Sigmoid colon (tissue), 4 donors: ENCODE data around the gene RRP1.

Source experiments
- CTCF ChIP-seq, 4 experiments: fragments of 450-650 bp in 3 of 4; fragments of 200-600 bp in 1 of 4; IDR thresholded peaks; one replicate each; pipeline ENCODE4 v1.5.1; 2016 to 2019; ENCODE audit warnings: antibody characterized with exemption in 4 of 4, mild to moderate bottlenecking in 3 of 4, moderate library complexity in 2 of 4
- EP300 ChIP-seq, 4 donors: sonication (generic); formaldehyde crosslinking; IDR thresholded peaks; one replicate each; pipeline ENCODE4 v1.6.1; 2017; ENCODE audit warnings: antibody characterized with exemption in 4 of 4

- TF ChIP-seq EP300 (IDR thresholded peaks at IDR 0.05), result no peak
- no peak for TF ChIP-seq CTCF (IDR thresholded peaks at IDR 0.05)
Measured at GRCh38 chr21:43786807-43787440, 2.5 kb upstream of the RRP1 start.
